Endometrial microvascular endothelial cells (primary cell): Measurements from ENCODE around the gene SERPINB10. TPM values are rescaled to one million over a fixed set of nuclear protein-coding genes. Genes with fewer than 3 reads are reported as not detected.

Source experiments
- in situ Hi-C: cut with HindIII; loops from 2 replicates; pipeline ENCODE4 v1.10.0; 2017; ENCODE audit warnings: low sequenced_read_pairs, low pct_unique_long_range_greater_than_20kb; ENCODE audit errors: inconsistent ontology term
- total RNA-seq: library from RNA; depleted of rRNA; stranded (reverse); fragments of >200 nt; gene quantifications from one replicate; pipeline ENCODE4 v1.2.3, GENCODE V29; 2015; ENCODE audit errors: inconsistent ontology term

SERPINB10 gene
- total RNA-seq, 1 donor from 2014 or later: not detected

GRCh38 chr18:63971320-63972001 is 63.7 kb downstream of the SERPINB10 start:
- in situ Hi-C loops: no loop called here

GRCh38 chr18:63972002-63972376 is 64.2 kb downstream of the SERPINB10 start:
- in situ Hi-C loops: no loop called here

GRCh38 chr18:63974991-63975390 is 67.2 kb downstream of the SERPINB10 start:
- in situ Hi-C loops: no loop called here

GRCh38 chr18:63975628-63976027 is 67.9 kb downstream of the SERPINB10 start:
- in situ Hi-C loops: no loop called here

GRCh38 chr18:63977040-63977439 is 69.3 kb downstream of the SERPINB10 start:
- in situ Hi-C loops: no loop called here

GRCh38 chr18:63979409-63979920 is 71.7 kb downstream of the SERPINB10 start:
- in situ Hi-C loops: no loop called here

- in situ Hi-C loops: no loop called here
Measured at GRCh38 chr18:63980027-63980426, 72.3 kb downstream of the SERPINB10 start.

- in situ Hi-C loops: no loop called here
Measured at GRCh38 chr18:63980896-63981460, 73.2 kb downstream of the SERPINB10 start.

GRCh38 chr18:63981719-63982118 is 74.0 kb downstream of the SERPINB10 start:
- in situ Hi-C loops: no loop called here

GRCh38 chr18:63982361-63982760 is 74.6 kb downstream of the SERPINB10 start:
- in situ Hi-C loops: no loop called here

Other genes starting within 250 kb of the SERPINB10 start
- not detected for gene SERPINB3, start 246.1 kb upstream of the SERPINB10 start, total RNA-seq
- gene SERPINB11, start 205.0 kb upstream of the SERPINB10 start, total RNA-seq: not detected
- gene SERPINB7, start 132.5 kb upstream of the SERPINB10 start, total RNA-seq: 0.19 TPM
- gene SERPINB2, start 20.3 kb upstream of the SERPINB10 start, total RNA-seq: 1.0 TPM
- not detected for gene HMSD, start 41.3 kb downstream of the SERPINB10 start, total RNA-seq
- gene SERPINB8, start 62.1 kb downstream of the SERPINB10 start, total RNA-seq: 34.6 TPM
- gene LINC00305, start 241.1 kb downstream of the SERPINB10 start, total RNA-seq: not detected